Right lobe of liver (tissue), 4 donors: ENCODE data around the gene RAI1.

Source experiments
- POLR2A ChIP-seq: fragments of 450-650 bp; IDR thresholded peaks from one replicate; pipeline ENCODE4 v1.6.1; 2017; ENCODE audit warnings: antibody characterized with exemption, mild to moderate bottlenecking
- TF ChIP-seq, protein P1 (sequence below), 4 donors: fragments of 200-600 bp in 3 of 4; fragments of 450-650 bp in 1 of 4; IDR thresholded peaks; one replicate each; pipeline versions ENCODE4 v1.5.1 to v1.8.0; 2016 to 2022; ENCODE audit warnings: antibody characterized with exemption in 4 of 4, mild to moderate bottlenecking in 2 of 4
- donor health status: DM: no; HTN: no; CAD: no.
- donor health status: DM: no; HTN: no; CAD: no.
- donor health status: DM: no; HTN: yes; CAD: no.

DNA sequence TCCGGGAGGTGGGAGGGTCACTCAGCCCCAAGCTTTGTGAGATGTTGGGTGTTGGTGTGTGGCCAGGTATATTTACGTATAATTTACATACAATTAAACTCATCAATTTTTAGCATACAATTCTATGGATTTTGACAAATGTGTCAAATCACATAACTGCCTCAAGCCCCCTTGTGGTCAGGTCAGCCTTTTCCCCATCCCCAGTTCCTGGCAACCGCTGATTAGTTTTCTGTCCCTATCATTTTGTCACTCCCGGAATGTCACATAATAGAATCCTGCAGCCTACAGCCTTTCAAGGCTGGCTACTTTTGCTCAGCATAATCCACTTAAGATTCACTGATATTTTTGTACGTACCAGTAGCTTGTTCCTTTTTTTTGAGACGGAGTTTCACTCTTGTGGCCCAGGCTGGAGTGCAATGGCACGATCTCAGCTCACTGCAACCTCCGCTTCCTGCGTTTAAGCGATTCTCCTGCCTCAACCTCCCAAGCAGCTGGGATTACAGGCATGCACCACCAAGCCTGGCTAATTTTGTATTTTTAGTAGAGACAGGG lies 19.3 kb upstream of the RAI1 start:
- TF ChIP-seq, protein P1, sequence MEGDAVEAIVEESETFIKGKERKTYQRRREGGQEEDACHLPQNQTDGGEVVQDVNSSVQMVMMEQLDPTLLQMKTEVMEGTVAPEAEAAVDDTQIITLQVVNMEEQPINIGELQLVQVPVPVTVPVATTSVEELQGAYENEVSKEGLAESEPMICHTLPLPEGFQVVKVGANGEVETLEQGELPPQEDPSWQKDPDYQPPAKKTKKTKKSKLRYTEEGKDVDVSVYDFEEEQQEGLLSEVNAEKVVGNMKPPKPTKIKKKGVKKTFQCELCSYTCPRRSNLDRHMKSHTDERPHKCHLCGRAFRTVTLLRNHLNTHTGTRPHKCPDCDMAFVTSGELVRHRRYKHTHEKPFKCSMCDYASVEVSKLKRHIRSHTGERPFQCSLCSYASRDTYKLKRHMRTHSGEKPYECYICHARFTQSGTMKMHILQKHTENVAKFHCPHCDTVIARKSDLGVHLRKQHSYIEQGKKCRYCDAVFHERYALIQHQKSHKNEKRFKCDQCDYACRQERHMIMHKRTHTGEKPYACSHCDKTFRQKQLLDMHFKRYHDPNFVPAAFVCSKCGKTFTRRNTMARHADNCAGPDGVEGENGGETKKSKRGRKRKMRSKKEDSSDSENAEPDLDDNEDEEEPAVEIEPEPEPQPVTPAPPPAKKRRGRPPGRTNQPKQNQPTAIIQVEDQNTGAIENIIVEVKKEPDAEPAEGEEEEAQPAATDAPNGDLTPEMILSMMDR (IDR thresholded peaks at IDR 0.05) = no peak
- TF ChIP-seq POLR2A = no peak
